Right renal cortex interstitium (tissue), 3 donors: Measurements from ENCODE around the gene OPN4. TPM values are rescaled to one million over a fixed set of nuclear protein-coding genes. Genes with fewer than 3 reads are reported as not detected.

ENCODE experiments used
- DNase-seq, 3 donors: peaks; one replicate each; pipeline ENCODE4 v3.0.0-alpha.2; 2013; ENCODE audit warnings: low read depth in 3 of 3, low spot score in 2 of 3
- polyA plus RNA-seq, 3 donors: library from polyadenylated mRNA; unstranded; fragments of 120-200 nt; gene quantifications; one replicate each; pipeline ENCODE4 v1.2.1, GENCODE V29; 2013; ENCODE audit not compliant: insufficient read length in 3 of 3

The OPN4 gene
- polyA plus RNA-seq, 3 donors, result not detected

- no peak for DNase-seq
Observed at GRCh38 chr10:86715836-86716235, 61.5 kb downstream of the OPN4 start.

Other genes with a start within 250 kb of the OPN4 start
- 10 to 100 TPM; 51.1 to 54.3 (median 51.9) TPM for gene WAPL, start 132.8 kb upstream of the OPN4 start, polyA plus RNA-seq
- 1 to 10 TPM in 2 of 3 donors, under 1 TPM in 1; 0.72 to 1.7 (median 1.2) TPM for gene LDB3, start 14.0 kb downstream of the OPN4 start, polyA plus RNA-seq
- gene BMPR1A, start 102.1 kb downstream of the OPN4 start, polyA plus RNA-seq, result 10 to 100 TPM; 73.6 to 85.4 (median 78.2) TPM